Loucy (cell line): ENCODE measurements around the gene LEKR1.
"Not testable (repeated sequence)": the region's sequence is repeated elsewhere in the genome, so short reads cannot be mapped to it uniquely, and the experiment has no call there.

Experiments used
- H2AFZ ChIP-seq: fragments of 200-600 bp; sonication (generic); 2 replicates; pipeline ENCODE4 v1.6.0; 2016; ENCODE audit warnings: antibody characterized with exemption, mild to moderate bottlenecking, low read length, moderate library complexity
- H3F3A ChIP-seq: fragments of 200-600 bp; 2 replicates; pipeline ENCODE4 v1.6.0; 2016; ENCODE audit warnings: antibody characterized with exemption, low read depth, mild to moderate bottlenecking
- H3K27me3 ChIP-seq: fragments of 200-600 bp; sonication (generic); 2 replicates; pipeline ENCODE4 v1.6.1; 2014; ENCODE audit warnings: low read length, mild to moderate bottlenecking; ENCODE audit not compliant: insufficient read depth, poor library complexity, severe bottlenecking
- H3K36me3 ChIP-seq: fragments of 200-600 bp; sonication (generic); 2 replicates; pipeline ENCODE4 v1.6.1; 2016; ENCODE audit warnings: low read length; ENCODE audit not compliant: insufficient read depth
- H3K4me1 ChIP-seq: fragments of 200-600 bp; sonication (generic); 2 replicates; pipeline ENCODE4 v1.5.1; 2014; ENCODE audit warnings: low read length, mild to moderate bottlenecking; ENCODE audit not compliant: insufficient read depth, poor library complexity, severe bottlenecking
- H3K4me2 ChIP-seq: fragments of 200-600 bp; sonication (generic); 2 replicates; pipeline ENCODE4 v1.6.0; 2014; ENCODE audit warnings: antibody characterized with exemption, low read length, low read depth, mild to moderate bottlenecking; ENCODE audit not compliant: poor library complexity, severe bottlenecking
- H3K4me3 ChIP-seq: fragments of 200-600 bp; sonication (generic); 2 replicates; pipeline ENCODE4 v1.5.1; 2014; ENCODE audit warnings: low read length, mild to moderate bottlenecking, mixed read lengths; ENCODE audit not compliant: poor library complexity, severe bottlenecking
- H3K79me2 ChIP-seq: fragments of 200-600 bp; sonication (generic); 2 replicates; pipeline ENCODE4 v1.6.1; 2014; ENCODE audit warnings: low read length; ENCODE audit not compliant: insufficient read depth
- H3K9ac ChIP-seq: fragments of 200-600 bp; sonication (generic); 2 replicates; pipeline ENCODE4 v1.6.0; 2014; ENCODE audit warnings: mild to moderate bottlenecking, low read depth, low read length, moderate library complexity; ENCODE audit not compliant: poor library complexity, severe bottlenecking
- H3K9me2 ChIP-seq: fragments of 200-600 bp; sonication (generic); replicated peaks from 2 replicates; pipeline ENCODE4 v1.6.1; 2016; ENCODE audit warnings: low read depth, low read length, mixed read lengths
- H3K9me3 ChIP-seq: fragments of 200-600 bp; sonication (generic); 2 replicates; pipeline ENCODE4 v1.6.1; 2014; ENCODE audit warnings: mild to moderate bottlenecking, antibody characterized with exemption, low read length, low read depth; ENCODE audit not compliant: insufficient read depth
- H4K20me1 ChIP-seq: fragments of 200-600 bp; sonication (generic); 2 replicates; pipeline ENCODE4 v1.6.0; 2014; ENCODE audit warnings: antibody characterized with exemption, low read length, mild to moderate bottlenecking; ENCODE audit not compliant: insufficient read depth, poor library complexity, severe bottlenecking
- EZH2phosphoT487 ChIP-seq: fragments of 200-600 bp; IDR thresholded peaks from 2 replicates; pipeline ENCODE4 v1.6.1; 2018; ENCODE audit warnings: antibody characterized with exemption, mild to moderate bottlenecking, moderate library complexity, borderline replicate concordance
- TF ChIP-seq, protein P1 (sequence below): fragments of 200-600 bp; sonication (generic); conservative IDR thresholded peaks from 2 replicates; pipeline ENCODE4 v1.5.1; 2014; ENCODE audit warnings: mild to moderate bottlenecking, antibody characterized with exemption, low read length

LEKR1 gene

GRCh38 chr3:156906275-156906674 lies 80.1 kb downstream of the LEKR1 start:
- no peaks in the 10 kb centered on the region for H3K79me2 ChIP-seq
- no peak overlapping the region for H3K4me3 ChIP-seq
- H3K4me1 ChIP-seq = no peaks in the 10 kb centered on the region
- no peak for TF ChIP-seq EZH2phosphoT487
- TF ChIP-seq, protein P1, sequence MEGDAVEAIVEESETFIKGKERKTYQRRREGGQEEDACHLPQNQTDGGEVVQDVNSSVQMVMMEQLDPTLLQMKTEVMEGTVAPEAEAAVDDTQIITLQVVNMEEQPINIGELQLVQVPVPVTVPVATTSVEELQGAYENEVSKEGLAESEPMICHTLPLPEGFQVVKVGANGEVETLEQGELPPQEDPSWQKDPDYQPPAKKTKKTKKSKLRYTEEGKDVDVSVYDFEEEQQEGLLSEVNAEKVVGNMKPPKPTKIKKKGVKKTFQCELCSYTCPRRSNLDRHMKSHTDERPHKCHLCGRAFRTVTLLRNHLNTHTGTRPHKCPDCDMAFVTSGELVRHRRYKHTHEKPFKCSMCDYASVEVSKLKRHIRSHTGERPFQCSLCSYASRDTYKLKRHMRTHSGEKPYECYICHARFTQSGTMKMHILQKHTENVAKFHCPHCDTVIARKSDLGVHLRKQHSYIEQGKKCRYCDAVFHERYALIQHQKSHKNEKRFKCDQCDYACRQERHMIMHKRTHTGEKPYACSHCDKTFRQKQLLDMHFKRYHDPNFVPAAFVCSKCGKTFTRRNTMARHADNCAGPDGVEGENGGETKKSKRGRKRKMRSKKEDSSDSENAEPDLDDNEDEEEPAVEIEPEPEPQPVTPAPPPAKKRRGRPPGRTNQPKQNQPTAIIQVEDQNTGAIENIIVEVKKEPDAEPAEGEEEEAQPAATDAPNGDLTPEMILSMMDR = no peak
- no peaks in the 10 kb centered on the region for H3K9me3 ChIP-seq
- no peak overlapping the region for H3K9ac ChIP-seq
- H4K20me1 ChIP-seq = no peaks in the 10 kb centered on the region
- no peaks in the 10 kb centered on the region for H3K27me3 ChIP-seq
- no peak overlapping the region for H2AFZ ChIP-seq
- H3F3A ChIP-seq = no peaks in the 10 kb centered on the region
- no peaks in the 10 kb centered on the region for H3K36me3 ChIP-seq
- H3K9me2 ChIP-seq = no peaks in the 10 kb centered on the region
- no peak overlapping the region for H3K4me2 ChIP-seq

DNA sequence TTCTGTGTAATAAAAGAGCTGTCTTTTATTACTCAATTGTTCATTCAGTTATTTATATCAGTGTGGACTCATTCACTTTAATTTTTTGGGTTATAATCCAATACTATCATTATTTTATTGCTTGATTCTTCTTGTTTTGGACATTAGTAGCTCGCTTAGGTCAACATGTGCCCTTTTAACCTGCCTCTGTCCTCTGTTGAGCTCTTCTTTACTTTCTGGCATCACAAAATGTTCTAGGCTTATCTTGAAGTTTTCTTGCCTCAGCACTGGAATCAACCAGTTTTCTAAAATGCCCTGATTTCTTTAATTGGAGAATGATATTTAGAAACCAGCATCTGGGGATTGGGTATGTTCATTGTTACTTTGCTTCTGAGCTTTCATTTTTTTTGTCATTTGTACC lies 82.2 kb downstream of the LEKR1 start:
- Histone ChIP-seq H3K9ac (no peak overlapping the region), H3K36me3 (no peaks in the 10 kb centered on the region), H3K4me1 (no peaks in the 10 kb centered on the region), H3K79me2 (no peaks in the 10 kb centered on the region), H2AFZ (no peak overlapping the region), H3K4me3 (no peak overlapping the region), H3K4me2 (no peak overlapping the region), H3K9me2 (no peaks in the 10 kb centered on the region), H3K27me3 (no peaks in the 10 kb centered on the region), H3F3A (no peaks in the 10 kb centered on the region), H3K9me3 (no peaks in the 10 kb centered on the region), H4K20me1 (no peaks in the 10 kb centered on the region)
- TF ChIP-seq, protein P1 = no peak
- no peak for TF ChIP-seq EZH2phosphoT487

DNA sequence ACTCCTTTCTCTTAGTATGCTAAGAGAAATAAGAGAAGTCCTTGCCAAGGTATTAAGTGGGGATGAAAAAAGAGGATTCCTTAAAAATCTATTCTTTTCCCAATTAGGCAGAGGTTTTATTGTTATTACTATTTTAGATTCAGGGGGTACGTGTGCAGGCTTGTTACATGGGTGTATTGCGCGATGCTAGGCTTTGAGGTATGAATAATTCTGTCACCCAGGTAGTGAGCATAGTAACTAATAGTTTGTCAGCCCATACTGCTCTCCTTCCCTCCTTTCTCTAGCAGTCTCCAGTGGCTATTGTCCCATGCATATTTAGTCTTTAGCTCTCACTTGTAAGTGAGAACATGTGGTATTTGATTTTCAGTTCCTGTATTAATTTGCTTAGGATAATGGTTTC lies 83.9 kb downstream of the LEKR1 start:
- H3K79me2 ChIP-seq = no peaks in the 10 kb centered on the region
- H4K20me1 ChIP-seq = no peaks in the 10 kb centered on the region
- no peak overlapping the region for H3K4me2 ChIP-seq
- H3K36me3 ChIP-seq = no peaks in the 10 kb centered on the region
- H2AFZ ChIP-seq = no peak overlapping the region
- no peaks in the 10 kb centered on the region for H3F3A ChIP-seq
- H3K9me2 ChIP-seq = no peaks in the 10 kb centered on the region
- H3K9ac ChIP-seq = no peak overlapping the region
- no peak overlapping the region for H3K4me3 ChIP-seq
- no peaks in the 10 kb centered on the region for H3K4me1 ChIP-seq
- H3K9me3 ChIP-seq = no peaks in the 10 kb centered on the region
- H3K27me3 ChIP-seq = no peaks in the 10 kb centered on the region
- no peak for TF ChIP-seq EZH2phosphoT487
- TF ChIP-seq, protein P1 = no peak

GRCh38 chr3:156910831-156911230 lies 84.7 kb downstream of the LEKR1 start:
- not testable (repeated sequence) for H4K20me1 ChIP-seq, H3K9me2 ChIP-seq, H3K4me2 ChIP-seq, H2AFZ ChIP-seq, H3K79me2 ChIP-seq, H3F3A ChIP-seq, H3K4me1 ChIP-seq, H3K36me3 ChIP-seq, H3K9me3 ChIP-seq, H3K4me3 ChIP-seq, H3K9ac ChIP-seq, H3K27me3 ChIP-seq

GRCh38 chr3:156914300-156914699 lies 88.1 kb downstream of the LEKR1 start:
- H3K9me2 ChIP-seq, H3K9me3 ChIP-seq, H3K9ac ChIP-seq: not testable (repeated sequence)

More at GRCh38 chr3:156914300-156914699, 88.1 kb downstream of the LEKR1 start:
- not testable (repeated sequence) for H3K4me1 ChIP-seq, H3K4me3 ChIP-seq, H3K36me3 ChIP-seq, H3K79me2 ChIP-seq, H4K20me1 ChIP-seq, H3F3A ChIP-seq, H2AFZ ChIP-seq, H3K27me3 ChIP-seq, H3K4me2 ChIP-seq
